ENCODE results near the gene SMTN. TPM values are rescaled to one million over a fixed set of nuclear protein-coding genes. Genes with fewer than 3 reads are reported as not detected.

SMTN gene
- total RNA-seq, 3 donors from 2014 or later: 8.9 to 10.4 (median 9.4) TPM

GRCh38 chr22:31082606-31083376 is 1.7 kb downstream of the SMTN start:
- Mint-ChIP-seq H3K9me3 (no peaks in the 10 kb centered on the region), H3K36me3 (ENCODE audit: insufficient read depth) (no peaks in the 10 kb centered on the region), H3K4me1 (ENCODE audit: low read depth) (peaks cover 38% of the 10 kb centered on the region), H3K27me3 (ENCODE audit: low read depth) (no peaks in the 10 kb centered on the region), H3K4me3 (peak overlapping the region; percentile 83)
- peak; percentile 57 for DNase-seq
- no peak for ATAC-seq

- Mint-ChIP-seq H3K4me3 (peak overlapping the region; percentile 92), H3K36me3 (ENCODE audit: insufficient read depth) (no peaks in the 10 kb centered on the region), H3K27me3 (ENCODE audit: low read depth) (no peaks in the 10 kb centered on the region), H3K4me1 (ENCODE audit: low read depth) (peaks cover 38% of the 10 kb centered on the region), H3K9me3 (no peaks in the 10 kb centered on the region)
- DNase-seq (no peak), ATAC-seq (no peak)
Observed at GRCh38 chr22:31083377-31083768, 2.3 kb downstream of the SMTN start.

DNA sequence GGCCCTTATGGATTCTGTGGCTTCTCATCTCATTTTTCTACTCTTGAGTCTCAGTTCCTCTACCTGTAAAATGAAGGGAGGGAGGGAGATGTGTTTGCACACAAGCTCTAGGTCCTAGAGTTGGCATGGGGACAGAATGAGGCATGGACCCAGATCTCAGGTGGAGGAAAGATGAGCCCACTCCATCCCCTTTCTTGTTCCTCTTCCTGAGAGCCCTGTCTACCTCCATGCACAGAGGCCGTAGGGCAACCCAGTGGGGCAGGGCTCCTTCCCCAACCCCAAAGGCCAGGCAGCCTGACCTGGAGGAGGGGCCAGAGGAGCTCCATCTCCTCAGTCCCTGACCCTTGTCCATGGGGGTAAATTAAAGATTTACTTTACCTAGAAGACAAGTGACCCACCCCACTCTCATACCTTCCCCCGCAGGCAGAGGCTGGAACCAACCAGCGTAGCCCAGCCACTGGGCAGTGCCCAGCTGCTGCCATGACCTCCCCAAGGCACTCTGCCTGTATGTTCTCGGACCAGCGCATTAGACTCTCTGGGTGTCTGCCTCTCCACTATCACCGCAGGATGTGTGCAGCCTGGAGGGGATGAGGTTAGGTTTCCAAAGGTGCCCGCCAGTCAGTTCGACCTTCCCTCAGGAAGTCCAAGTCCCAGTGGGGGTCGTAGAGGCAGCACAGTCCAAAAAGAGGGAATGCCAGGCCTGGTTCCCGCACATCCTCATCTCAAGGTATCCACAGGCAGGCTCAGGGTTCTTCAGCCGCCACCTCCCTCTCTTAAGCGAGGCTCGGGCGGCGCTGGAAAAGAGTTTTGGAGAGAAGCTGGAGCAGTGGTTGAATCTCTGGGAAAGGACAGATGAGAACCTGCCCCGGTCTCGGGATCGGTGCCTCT is 3.0 kb downstream of the SMTN start:
- Mint-ChIP-seq H3K9me3 (no peaks in the 10 kb centered on the region), H3K36me3 (ENCODE audit: insufficient read depth) (no peaks in the 10 kb centered on the region), H3K4me1 (ENCODE audit: low read depth) (peaks cover 38% of the 10 kb centered on the region), H3K4me3 (peak overlapping the region; percentile 92), H3K27me3 (ENCODE audit: low read depth) (no peaks in the 10 kb centered on the region)
- DNase-seq: no peak
- ATAC-seq: peak; percentile 1 to 2

DNA sequence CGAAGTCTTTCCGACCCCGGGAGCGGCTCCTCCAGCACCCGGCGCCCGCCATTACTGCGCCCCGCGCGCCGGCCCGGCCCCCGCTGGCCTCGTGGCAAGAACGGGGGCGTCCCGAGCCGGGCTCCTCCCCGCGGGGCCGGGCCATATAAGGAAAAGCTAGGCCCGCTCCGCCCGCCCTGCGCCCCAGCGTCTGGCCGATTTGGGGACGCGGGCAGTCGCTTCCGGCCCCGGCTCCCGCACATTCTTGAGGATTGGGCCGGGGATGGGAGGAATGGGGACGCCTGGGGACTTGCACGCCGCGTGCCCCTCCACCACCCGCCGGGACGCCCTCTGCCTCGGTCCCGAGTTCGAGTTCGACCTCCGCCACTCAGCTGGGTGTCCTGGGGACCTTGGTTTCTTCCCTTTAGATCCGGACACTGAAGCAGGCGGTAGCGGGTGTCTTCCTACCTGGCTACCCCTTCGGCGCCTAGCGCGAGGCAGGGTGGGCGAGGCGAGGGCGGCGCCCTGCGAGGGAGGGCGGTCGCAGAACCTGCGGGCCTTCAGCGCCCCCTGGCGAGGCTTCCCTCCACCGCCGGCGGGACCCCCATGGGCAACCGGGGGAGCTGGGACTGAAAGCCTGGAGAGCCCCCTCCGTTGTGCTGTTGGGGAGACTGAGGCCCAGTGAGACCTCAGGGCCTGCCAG is 3.8 kb downstream of the SMTN start:
- no peaks in the 10 kb centered on the region for H3K27me3 Mint-ChIP-seq (ENCODE audit: low read depth)

DNA sequence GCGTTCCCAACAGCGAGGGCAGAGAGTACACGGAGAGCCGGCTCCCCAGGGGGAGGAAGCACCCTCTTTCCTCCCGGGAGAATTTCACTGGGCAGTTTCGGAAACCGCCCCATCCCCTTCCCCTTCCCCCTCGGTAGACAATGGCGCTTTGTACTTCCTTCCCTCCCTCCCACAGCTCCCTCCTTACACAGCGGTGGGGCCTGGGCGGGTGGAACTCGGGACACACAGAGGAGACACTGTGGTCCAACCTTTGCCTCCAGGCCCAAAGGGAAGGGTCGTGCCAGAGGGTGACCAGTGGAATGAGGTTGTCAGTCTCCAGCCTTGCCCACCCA is 4.3 kb downstream of the SMTN start:
- H3K9me3 Mint-ChIP-seq: no peaks in the 10 kb centered on the region
- no peak for ATAC-seq
- H3K4me1 Mint-ChIP-seq (ENCODE audit: low read depth): peaks cover 37% of the 10 kb centered on the region
- no peaks in the 10 kb centered on the region for H3K27me3 Mint-ChIP-seq (ENCODE audit: low read depth)
- peak overlapping the region; percentile 83 for H3K4me3 Mint-ChIP-seq
- H3K36me3 Mint-ChIP-seq (ENCODE audit: insufficient read depth): no peaks in the 10 kb centered on the region
- DNase-seq: no peak

More for the DNA sequence above, 3.8 kb downstream of the SMTN start:
- DNase-seq (peak; percentile 85), ATAC-seq (peak; percentile 87 to 89)
- peak overlapping the region; percentile 92 for H3K4me3 Mint-ChIP-seq
- no peaks in the 10 kb centered on the region for H3K9me3 Mint-ChIP-seq
- peaks cover 38% of the 10 kb centered on the region for H3K4me1 Mint-ChIP-seq (ENCODE audit: low read depth)
- H3K36me3 Mint-ChIP-seq (ENCODE audit: insufficient read depth): no peaks in the 10 kb centered on the region

GRCh38 chr22:31085928-31086327 is 4.8 kb downstream of the SMTN start:
- Mint-ChIP-seq H3K4me3 (peak overlapping the region; percentile 83), H3K36me3 (ENCODE audit: insufficient read depth) (no peaks in the 10 kb centered on the region)

GRCh38 chr22:31086703-31087330 is 5.7 kb downstream of the SMTN start:
- Mint-ChIP-seq H3K36me3 (ENCODE audit: insufficient read depth) (no peaks in the 10 kb centered on the region), H3K4me1 (ENCODE audit: low read depth) (peaks cover 26% of the 10 kb centered on the region), H3K4me3 (no peak overlapping the region), H3K9me3 (no peaks in the 10 kb centered on the region), H3K27me3 (ENCODE audit: low read depth) (no peaks in the 10 kb centered on the region)
- DNase-seq (no peak), ATAC-seq (no peak)

More at GRCh38 chr22:31085928-31086327, 4.8 kb downstream of the SMTN start:
- ATAC-seq (no peak), DNase-seq (no peak)
- H3K4me1 Mint-ChIP-seq (ENCODE audit: low read depth): peaks cover 33% of the 10 kb centered on the region
- no peaks in the 10 kb centered on the region for H3K27me3 Mint-ChIP-seq (ENCODE audit: low read depth)
- no peaks in the 10 kb centered on the region for H3K9me3 Mint-ChIP-seq

DNA sequence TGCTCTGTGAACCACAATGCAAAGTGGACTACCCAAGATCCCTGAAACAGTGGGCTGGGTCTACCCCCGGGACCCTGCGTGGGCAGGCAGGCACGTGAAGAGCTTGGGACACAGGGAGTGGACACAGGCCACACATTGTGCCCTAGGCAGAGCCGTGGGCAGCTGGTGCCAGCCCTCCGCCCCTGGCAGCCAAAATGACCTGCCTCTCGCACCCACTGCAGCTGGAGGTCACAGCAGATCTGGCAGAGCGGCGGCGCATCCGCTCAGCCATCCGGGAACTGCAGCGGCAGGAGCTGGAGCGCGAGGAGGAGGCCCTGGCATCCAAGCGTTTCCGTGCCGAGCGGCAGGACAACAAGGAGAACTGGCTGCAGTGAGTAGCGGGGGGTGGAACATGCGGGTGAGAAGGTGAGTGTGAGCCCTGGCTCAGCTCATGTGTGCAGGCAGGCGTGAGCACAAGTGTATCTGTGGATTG is 6.7 kb downstream of the SMTN start:
- no peak for ATAC-seq
- Mint-ChIP-seq H3K4me1 (ENCODE audit: low read depth) (peaks cover 17% of the 10 kb centered on the region), H3K36me3 (ENCODE audit: insufficient read depth) (no peaks in the 10 kb centered on the region), H3K4me3 (no peak overlapping the region), H3K27me3 (ENCODE audit: low read depth) (no peaks in the 10 kb centered on the region), H3K9me3 (no peaks in the 10 kb centered on the region)
- no peak for DNase-seq

DNA sequence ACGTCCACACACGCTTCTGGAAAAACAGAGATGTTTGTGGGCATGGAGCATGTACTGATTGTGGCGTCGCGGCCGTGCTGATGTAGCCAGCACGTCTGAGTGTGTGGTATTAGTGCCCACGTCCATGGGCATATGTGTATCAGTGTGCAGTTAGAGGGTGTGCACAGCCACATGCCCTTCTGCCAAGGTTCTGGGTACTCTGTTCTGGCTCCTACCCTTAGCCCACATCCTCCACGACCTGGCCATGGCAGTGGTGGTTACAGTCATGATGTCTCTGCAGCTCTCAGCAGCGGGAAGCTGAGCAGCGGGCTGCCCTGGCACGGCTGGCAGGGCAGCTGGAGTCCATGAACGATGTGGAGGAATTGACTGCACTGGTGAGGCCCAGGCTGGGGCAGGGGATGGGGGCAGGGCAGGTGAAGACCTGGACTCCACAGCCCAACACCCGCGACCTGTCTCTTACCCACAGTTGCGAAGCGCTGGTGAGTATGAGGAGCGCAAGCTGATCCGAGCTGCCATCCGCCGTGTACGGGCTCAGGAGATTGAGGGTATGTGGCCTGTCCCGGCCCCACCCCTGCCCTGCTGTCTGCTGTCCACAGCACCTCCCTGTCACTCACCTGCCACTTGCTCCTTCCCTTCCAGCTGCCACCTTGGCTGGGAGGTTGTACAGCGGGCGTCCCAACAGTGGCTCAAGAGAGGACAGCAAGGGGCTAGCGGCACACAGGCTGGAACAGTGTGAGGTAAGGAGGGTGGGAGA is 7.3 kb downstream of the SMTN start:
- H3K9me3 Mint-ChIP-seq: no peaks in the 10 kb centered on the region
- peaks cover 11% of the 10 kb centered on the region for H3K4me1 Mint-ChIP-seq (ENCODE audit: low read depth)
- H3K27me3 Mint-ChIP-seq (ENCODE audit: low read depth): no peaks in the 10 kb centered on the region
- DNase-seq (no peak), ATAC-seq (no peak)
- H3K36me3 Mint-ChIP-seq (ENCODE audit: insufficient read depth): no peaks in the 10 kb centered on the region
- H3K4me3 Mint-ChIP-seq: no peak overlapping the region

- Mint-ChIP-seq H3K9me3 (no peaks in the 10 kb centered on the region), H3K36me3 (ENCODE audit: insufficient read depth) (no peaks in the 10 kb centered on the region), H3K4me3 (no peak overlapping the region), H3K4me1 (ENCODE audit: low read depth) (peaks cover 1% of the 10 kb centered on the region), H3K27me3 (ENCODE audit: low read depth) (no peaks in the 10 kb centered on the region)
- DNase-seq: peak; percentile 27
- ATAC-seq: no peak
Observed at GRCh38 chr22:31089160-31090100, 8.3 kb downstream of the SMTN start.

GRCh38 chr22:31090217-31091085 is 9.3 kb downstream of the SMTN start:
- DNase-seq (no peak), ATAC-seq (no peak)
- H3K27me3 Mint-ChIP-seq (ENCODE audit: low read depth): no peaks in the 10 kb centered on the region
- no peaks in the 10 kb centered on the region for H3K36me3 Mint-ChIP-seq (ENCODE audit: insufficient read depth)
- H3K4me3 Mint-ChIP-seq: no peak overlapping the region
- H3K9me3 Mint-ChIP-seq: no peaks in the 10 kb centered on the region
- H3K4me1 Mint-ChIP-seq (ENCODE audit: low read depth): no peaks in the 10 kb centered on the region
